WERI-Rb-1 (cell line): Measurements from ENCODE around the gene SLC24A4.

Experiments used
- DNase-seq: peaks from one replicate; pipeline ENCODE4 v3.0.0-alpha.2; 2020
- H3K27ac ChIP-seq: fragments of 250-450 bp; sonication (Bioruptor Pico); 2 replicates; pipeline ENCODE4 v1.5.1; 2020; ENCODE audit warnings: mild to moderate bottlenecking, moderate library complexity
- H3K27me3 ChIP-seq: fragments of 250-450 bp; sonication (Bioruptor Pico); 2 replicates; pipeline ENCODE4 v1.5.1; 2021; ENCODE audit warnings: mild to moderate bottlenecking, low read depth, moderate library complexity; ENCODE audit not compliant: insufficient read depth, severe bottlenecking
- H3K36me3 ChIP-seq: fragments of 250-450 bp; sonication (Bioruptor Pico); 2 replicates; pipeline ENCODE4 v1.5.1; 2020; ENCODE audit warnings: mild to moderate bottlenecking, moderate library complexity
- H3K4me3 ChIP-seq: 2 replicates; pipeline ENCODE4 v1.5.1; 2011; ENCODE audit warnings: low read depth, mild to moderate bottlenecking, control low read depth, low read length
- H3K9me3 ChIP-seq: fragments of 250-450 bp; sonication (Bioruptor Pico); 2 replicates; pipeline ENCODE4 v1.5.1; 2021; ENCODE audit warnings: mild to moderate bottlenecking, moderate library complexity; ENCODE audit not compliant: severe bottlenecking
- TF ChIP-seq, protein P1 (sequence below): IDR thresholded peaks from 2 replicates; pipeline ENCODE4 v1.5.1; 2011; ENCODE audit warnings: low read depth, mild to moderate bottlenecking, control low read depth, inconsistent platforms, low read length

Gene SLC24A4

DNA sequence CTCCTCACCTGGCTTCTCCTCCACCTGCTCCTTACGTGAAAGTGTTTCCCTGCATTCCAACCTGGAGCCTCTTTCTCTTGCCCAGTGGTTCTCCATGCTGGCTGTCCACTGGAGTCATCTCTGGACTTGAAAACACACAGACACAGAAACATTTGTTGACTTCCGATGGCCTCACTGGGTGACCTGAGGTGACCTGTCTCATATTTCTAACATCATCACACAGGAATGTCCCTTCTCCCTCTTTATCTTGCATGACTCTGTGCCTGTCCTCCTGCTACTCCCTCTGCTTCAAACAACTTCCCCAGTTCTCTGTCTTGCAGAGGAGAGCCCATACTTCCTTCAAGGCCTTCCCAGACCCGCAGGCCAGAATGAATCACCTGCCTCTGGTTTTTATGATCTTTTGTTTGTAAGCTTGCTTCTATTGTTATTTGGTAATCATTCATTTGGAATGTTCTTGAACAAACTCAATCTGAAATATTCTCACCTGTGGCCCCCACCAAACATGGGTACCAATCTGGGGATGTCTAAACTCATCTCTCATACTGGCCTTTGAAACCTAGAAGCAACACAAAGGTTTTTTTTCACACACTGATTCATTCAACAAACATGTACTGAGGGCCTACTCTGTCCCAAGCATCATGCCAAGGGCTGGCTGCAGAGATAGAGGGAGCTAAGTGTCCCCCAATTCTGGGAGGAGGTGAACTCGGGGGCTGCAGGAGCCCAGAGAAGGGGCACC, 181.0 kb downstream of the SLC24A4 start:
- Histone ChIP-seq H3K9me3 (no peaks in the 10 kb centered on the region), H3K4me3 (no peak overlapping the region), H3K27ac (no peak overlapping the region), H3K27me3 (no peaks in the 10 kb centered on the region), H3K36me3 (no peaks in the 10 kb centered on the region)
- DNase-seq: no peak
- TF ChIP-seq, protein P1, sequence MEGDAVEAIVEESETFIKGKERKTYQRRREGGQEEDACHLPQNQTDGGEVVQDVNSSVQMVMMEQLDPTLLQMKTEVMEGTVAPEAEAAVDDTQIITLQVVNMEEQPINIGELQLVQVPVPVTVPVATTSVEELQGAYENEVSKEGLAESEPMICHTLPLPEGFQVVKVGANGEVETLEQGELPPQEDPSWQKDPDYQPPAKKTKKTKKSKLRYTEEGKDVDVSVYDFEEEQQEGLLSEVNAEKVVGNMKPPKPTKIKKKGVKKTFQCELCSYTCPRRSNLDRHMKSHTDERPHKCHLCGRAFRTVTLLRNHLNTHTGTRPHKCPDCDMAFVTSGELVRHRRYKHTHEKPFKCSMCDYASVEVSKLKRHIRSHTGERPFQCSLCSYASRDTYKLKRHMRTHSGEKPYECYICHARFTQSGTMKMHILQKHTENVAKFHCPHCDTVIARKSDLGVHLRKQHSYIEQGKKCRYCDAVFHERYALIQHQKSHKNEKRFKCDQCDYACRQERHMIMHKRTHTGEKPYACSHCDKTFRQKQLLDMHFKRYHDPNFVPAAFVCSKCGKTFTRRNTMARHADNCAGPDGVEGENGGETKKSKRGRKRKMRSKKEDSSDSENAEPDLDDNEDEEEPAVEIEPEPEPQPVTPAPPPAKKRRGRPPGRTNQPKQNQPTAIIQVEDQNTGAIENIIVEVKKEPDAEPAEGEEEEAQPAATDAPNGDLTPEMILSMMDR: no peak

GRCh38 chr14:92505826-92506225, 182.9 kb downstream of the SLC24A4 start:
- Histone ChIP-seq H3K9me3 (no peaks in the 10 kb centered on the region), H3K27me3 (no peaks in the 10 kb centered on the region)

GRCh38 chr14:92506231-92506630, 183.3 kb downstream of the SLC24A4 start:
- Histone ChIP-seq H3K4me3 (no peak overlapping the region), H3K9me3 (no peaks in the 10 kb centered on the region), H3K36me3 (no peaks in the 10 kb centered on the region), H3K27me3 (no peaks in the 10 kb centered on the region), H3K27ac (no peak overlapping the region)
- TF ChIP-seq, protein P1: no peak
- DNase-seq: no peak

More at GRCh38 chr14:92505826-92506225, 182.9 kb downstream of the SLC24A4 start:
- Histone ChIP-seq H3K27ac (no peak overlapping the region), H3K4me3 (no peak overlapping the region), H3K36me3 (no peaks in the 10 kb centered on the region)
- no peak for DNase-seq
- TF ChIP-seq, protein P1: no peak

GRCh38 chr14:92507174-92507768, 184.3 kb downstream of the SLC24A4 start:
- TF ChIP-seq, protein P1: no peak
- no peak overlapping the region for H3K27ac ChIP-seq
- no peak for DNase-seq

DNA sequence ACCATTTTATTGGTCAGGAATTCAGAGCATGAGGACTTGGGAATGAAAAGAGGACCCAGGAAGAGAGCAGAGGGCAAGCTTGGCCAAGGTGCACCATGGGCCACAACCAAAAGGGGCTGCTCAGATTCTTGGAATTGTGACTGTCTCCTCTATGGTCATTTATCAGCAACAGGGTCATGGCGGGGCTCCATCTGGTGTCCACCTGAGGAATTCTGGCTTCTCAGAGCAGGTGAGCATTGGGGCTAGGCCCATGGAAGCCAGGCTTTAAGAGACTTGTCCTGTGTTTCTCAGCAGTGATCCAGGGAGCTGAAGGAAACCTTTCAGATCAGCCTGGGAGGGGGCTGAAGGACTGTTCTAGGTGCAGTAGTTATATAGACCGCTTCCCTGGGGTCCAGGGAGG, 188.0 kb downstream of the SLC24A4 start:
- H3K27ac ChIP-seq: no peak overlapping the region
- H3K36me3 ChIP-seq: no peaks in the 10 kb centered on the region
- H3K27me3 ChIP-seq: no peaks in the 10 kb centered on the region
- H3K9me3 ChIP-seq: no peaks in the 10 kb centered on the region
- TF ChIP-seq, protein P1: peak; percentile 61
- peak; percentile 42 for DNase-seq
- no peak overlapping the region for H3K4me3 ChIP-seq

More at GRCh38 chr14:92507174-92507768, 184.3 kb downstream of the SLC24A4 start:
- no peaks in the 10 kb centered on the region for H3K27me3 ChIP-seq
- H3K9me3 ChIP-seq: no peaks in the 10 kb centered on the region
- no peaks in the 10 kb centered on the region for H3K36me3 ChIP-seq
- H3K4me3 ChIP-seq: no peak overlapping the region
